GM19239 (cell line): ENCODE results near the gene AGA.

ENCODE experiments used
- DNase-seq: peaks from one replicate; pipeline ENCODE4 v3.0.0; 2011; ENCODE audit warnings: low spot score; ENCODE audit not compliant: insufficient read length
- FAIRE-seq: peaks from 2 replicates; lab custom pipeline; 2011; peaks lifted over from hg19 to GRCh38; lab: Jason Lieb, UNC

The AGA gene

DNA sequence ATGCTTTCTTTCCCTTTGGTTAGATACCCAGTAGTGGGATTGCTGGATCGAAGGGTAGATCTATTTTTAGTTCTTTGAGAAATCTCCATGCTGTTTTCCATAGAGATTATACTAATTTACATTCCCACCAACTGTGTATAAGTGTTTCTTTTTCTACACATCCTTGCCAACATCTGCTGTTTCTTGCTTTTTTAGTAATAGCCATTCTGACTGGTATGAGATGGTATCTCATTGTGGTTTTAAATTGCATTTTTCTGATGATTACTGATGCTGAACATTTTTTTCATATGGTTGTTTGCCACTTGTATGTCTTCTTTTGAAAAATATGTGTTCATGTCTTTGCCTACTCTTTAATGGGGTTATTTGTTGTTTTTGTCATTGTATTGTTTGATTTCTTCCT lies 6.6 kb upstream of the AGA start:
- FAIRE-seq: no peak
- no peak for DNase-seq

DNA sequence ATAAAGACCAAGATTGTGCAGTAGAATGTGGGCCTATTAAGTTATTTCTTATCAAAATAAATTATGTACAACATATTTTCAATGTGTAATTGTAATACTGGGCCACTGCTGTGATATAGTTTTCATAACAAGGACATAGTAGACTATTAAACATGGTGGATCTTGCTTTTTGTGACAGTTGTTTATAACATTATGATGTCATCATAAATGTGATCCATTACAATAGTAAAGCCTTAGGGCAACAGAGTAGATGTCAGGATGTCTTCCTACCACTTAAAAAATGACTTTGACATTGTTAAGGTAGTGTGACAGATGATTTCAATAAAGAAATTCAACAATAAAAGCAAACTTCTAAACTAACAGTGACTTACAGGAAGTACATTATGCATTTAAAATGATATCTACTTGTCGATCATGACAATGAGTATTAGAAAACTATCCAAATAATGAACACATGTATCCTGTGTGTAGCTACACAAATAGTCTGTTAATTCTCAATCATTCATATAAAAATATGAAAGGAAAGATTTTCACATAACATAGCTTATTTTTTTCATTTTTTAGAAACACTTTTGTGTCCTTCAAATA lies 5.3 kb upstream of the AGA start:
- no peak for DNase-seq
- FAIRE-seq: no peak

DNA sequence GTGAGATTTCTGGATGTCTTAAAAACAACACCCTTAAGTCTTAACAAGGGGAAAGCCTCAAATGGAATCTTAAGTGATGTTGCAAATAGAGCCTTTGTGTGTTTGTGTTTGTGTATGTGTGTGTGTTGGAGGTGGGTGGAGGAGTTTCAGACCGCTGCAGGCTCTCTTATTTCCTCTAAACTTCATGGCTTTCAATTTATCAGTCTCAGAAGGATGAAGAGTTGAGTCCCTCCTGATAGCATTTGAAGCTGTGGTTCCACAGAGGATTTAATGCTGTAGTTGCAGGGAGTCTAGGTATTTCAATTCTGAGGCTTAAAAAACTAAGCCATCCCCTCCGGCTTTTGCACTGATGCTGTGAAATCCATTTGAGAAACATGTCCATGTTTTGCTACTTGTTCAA lies 4.3 kb upstream of the AGA start:
- no peak for FAIRE-seq
- no peak for DNase-seq

DNA sequence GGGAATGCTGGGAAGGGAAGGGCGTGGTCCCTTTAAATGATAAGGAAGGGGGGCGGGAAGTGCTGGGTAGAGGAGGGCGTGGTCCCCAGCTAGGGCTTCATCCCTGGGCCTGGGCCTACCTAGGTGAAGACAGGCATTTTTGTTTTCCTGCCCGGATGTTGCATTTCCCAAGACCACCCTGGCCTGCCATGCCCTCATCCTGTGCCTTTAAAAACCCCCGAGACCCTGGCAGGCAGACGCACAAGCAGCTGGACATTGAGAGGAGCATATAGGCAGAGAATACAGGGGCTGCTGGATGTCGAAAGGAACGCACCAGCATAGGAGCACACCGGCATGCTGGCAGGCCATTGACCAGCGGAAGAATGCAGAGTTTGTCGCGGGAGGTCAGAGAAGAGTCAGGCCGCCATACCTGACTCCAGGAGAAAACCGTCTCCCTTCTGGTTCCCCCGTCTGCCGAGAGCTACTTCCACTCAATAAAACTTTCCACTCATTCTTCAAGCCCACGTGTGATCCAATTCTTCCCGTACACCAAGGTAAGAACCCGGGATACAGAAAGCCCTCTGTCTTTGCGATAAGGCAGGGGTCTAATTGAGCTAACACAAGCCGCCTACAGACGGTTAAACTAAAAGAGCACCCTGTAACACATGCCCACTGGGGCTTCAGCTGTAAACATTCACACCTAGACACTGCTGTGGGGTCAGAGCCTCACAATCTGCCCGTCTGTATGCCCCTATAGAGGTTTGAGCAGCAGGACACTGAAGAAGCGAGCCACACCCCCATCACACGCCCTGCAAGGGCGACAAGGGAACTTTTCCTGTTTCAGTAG lies 2.9 kb upstream of the AGA start:
- FAIRE-seq (no peak), DNase-seq (no peak)

DNA sequence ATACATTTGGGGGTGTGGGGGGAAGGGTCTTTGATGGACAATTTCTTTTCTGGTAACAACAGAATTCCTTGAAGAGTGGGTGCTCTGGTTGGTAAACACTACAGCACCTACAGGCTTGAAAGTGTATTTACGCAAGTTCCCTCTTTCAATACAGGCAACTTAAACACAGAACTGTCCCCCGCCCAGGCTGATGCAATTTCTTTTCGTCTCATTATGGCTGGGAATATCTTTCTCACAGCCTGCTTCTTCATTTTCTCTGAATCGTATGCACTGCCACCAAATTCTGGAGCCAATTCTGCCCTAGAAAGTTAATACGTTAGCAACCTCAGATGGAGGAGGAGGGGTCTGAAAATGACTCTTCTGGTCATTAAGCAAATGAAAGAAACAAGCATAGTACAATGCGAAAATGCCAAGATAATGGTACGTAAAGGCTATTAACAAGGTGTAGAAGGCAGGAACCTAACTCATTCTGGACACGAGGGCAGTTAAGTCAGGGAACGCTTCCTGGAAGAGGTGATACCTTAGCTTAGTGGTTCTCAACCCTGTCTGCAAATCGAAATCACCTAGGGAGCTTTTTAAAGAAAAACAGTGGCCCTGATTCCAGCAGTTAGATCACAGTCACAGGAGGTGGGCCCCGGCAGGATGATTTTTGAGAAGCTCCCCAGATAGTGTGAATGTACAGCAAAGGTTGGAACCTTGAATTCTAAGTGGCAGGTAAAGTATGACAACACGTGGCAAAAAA lies 1.0 kb downstream of the AGA start:
- DNase-seq (no peak), FAIRE-seq (peak; percentile 73)

DNA sequence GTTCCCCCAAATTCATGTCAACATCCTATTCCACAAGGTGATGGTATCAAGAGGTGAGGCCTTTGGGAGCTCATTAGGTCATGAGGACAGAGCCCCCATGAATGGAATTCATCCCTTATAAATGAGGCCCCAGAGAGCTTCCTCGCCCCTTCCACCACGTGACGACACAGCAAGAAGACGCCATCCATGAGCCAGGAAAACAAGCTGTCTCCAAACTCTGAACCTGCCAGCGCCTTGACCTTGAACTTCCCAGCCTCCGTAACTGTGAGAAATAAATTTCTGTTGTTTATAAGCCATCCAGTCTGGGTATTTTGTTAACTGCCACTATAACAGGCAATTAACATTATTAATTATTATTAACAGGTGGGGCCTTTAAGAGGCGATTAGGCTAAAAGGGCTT lies 5.8 kb downstream of the AGA start:
- DNase-seq (no peak), FAIRE-seq (no peak)

DNA sequence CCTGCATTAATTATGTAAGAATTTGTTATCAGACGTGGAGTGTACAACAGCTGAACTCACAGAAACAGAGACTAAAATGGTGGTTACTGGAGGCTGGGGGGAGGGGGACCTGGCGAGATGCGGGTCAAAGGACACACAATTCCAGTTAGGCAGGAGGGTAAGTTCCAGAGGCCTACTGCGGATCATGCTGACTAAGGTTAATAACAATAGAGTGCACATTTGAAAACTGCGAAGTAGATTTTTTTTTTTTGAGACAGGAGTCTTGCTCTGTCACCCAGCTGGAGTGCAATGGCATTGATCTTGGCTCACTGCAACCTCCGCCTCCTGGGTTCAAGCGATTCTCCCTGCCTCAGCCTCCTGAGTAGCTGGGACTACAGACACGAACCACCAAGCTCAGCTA lies 7.6 kb downstream of the AGA start:
- FAIRE-seq (no peak), DNase-seq (no peak)

DNA sequence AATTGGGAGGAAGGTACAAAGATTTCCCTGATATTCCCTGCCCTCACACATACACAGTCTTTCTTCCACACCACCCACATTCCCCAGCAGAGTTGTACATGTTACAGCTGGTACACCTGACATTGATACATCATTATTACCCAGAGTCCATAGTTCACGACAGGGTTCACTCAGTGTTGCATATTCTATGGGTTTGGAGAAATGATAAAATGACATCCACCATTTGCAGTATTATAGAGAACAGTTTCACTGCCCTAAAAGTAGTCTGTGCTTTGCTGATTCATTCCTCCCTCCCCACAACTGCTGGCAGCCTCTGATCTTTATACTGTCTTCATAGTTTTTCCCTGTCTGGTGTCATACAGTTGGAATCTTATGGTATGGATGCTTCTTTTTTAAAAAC lies 15.0 kb downstream of the AGA start:
- no peak for DNase-seq
- FAIRE-seq: no peak

DNA sequence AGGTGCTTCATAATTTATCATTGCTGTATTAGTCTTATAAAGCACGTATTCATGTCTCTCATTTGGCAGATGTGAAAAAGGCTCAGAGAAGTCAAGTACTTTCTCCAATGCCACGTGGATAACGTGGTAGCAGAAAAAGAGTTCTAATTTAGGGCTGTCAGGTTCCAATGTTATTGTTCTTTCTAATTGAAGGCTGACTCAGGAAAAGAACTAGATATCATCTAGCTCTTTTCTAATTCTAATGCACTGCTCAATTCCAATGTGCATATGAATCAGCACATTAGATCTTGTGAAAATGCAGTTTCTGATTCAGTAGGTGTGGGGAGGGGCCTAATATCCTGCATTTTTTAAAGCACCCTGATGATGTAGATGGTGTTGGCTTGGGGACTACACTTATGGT lies 22.8 kb downstream of the AGA start:
- DNase-seq (no peak), FAIRE-seq (no peak)

DNA sequence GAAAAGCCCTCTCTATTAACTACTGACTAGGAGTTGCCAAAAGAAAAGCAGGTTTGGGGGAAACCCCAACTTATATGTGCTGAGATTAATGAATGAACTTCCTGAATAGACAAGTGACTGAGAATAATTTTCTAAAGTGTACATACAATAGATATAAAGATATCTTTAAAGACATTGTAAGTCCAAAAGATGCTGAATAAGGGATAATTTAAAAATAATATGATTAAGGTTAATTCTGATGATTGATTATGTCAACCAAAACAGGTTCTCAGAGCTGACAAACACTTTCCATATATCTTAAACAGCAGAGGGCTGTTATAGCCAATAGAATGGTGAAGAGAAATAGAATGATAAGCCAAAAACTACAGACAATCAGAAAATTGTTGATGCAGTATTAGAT lies 28.6 kb downstream of the AGA start:
- FAIRE-seq: no peak
- DNase-seq: no peak

DNA sequence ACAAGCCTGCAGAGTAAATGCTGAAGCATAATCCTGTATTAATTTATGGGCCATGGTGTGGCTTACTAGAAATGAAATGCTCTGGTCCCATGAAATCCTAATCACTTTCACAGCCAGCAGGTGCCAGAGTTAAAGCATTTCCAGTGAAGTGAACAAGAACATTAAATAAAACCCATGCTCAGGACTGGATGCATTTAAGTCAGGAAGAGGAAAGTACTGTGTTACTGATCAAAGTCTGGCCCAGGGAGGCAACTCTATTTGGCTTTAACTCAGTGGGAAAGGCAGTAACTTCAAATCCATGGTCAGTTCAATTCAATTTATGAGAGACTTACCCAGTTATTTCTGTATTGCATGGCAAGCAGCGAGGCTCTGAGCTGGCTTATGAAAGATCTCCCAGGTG lies 29.2 kb downstream of the AGA start:
- no peak for DNase-seq
- no peak for FAIRE-seq

DNA sequence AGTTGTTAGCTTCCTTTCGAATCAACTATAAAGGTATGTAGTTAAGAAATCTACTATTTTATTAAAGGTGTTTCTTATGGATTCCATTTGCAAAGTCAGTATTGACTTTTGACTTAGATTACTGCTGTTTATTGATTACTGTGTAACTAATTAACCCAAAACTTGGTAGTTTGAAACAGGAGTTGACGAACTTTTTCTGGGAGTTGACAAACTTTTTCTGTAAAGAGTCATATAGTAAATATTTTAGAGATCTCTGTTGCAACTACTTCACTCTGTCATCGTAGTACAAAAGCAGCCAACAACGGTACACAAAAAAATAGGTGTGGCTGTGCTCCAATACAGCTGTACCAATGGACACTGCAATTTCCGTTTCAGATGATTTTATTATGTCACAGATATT lies 30.2 kb downstream of the AGA start:
- no peak for DNase-seq
- no peak for FAIRE-seq

DNA sequence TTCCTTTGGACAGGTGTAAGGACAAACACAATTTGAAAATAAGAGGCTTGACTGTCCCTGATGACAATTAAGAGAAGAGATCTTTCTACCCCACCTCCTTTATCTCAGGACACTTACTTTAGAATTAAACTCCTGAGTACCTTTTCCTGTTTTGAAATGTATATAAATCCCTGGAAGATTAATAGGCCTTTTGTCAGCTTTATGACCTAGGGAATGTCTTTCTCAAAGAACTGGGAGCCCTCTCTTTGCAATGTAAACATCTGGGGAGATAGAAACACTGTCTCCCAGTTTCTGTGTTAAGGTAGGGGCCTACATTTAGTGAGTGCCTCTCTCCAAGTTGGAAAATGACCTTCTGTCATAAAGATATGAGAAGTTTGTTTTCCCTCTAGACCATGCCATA lies 31.7 kb downstream of the AGA start:
- no peak for DNase-seq
- FAIRE-seq: no peak

DNA sequence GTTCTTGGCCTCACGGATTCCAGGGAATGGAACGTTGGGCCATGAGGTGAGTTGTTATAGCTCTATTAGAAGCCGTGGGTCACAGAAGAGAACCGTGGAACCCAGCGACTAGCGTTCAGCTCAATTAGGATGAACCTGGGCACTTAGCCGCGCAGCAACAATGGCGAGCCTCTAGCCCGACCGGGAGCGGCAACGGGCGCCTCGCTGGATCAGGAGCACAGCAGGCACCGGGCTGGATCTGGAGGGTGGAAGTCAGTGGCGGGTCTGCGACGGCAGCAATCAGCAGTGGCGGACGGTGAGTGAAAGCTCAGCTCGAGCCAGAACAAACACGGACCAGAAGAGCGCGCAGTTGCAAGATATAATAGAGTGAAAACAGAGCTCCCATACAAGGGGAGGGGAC lies 34.2 kb downstream of the AGA start:
- DNase-seq: no peak
- no peak for FAIRE-seq

DNA sequence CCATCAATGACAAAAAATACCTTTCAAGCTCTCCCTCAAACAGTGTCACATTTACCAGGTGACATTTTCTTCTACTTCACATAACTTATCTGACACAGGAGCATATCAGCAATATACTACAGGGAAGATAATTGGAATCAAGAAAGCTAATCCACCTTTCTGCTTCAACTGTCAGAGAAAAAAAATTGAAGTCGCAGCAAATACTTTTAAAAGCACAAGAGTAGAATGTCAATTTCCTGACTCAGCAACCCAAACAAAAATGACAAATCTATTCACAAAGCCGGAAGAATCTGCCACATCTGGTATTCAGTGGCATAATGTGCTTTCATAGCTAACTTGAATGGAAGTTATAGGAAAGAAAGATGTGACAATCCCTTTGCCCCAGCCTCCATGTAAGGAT lies 36.7 kb downstream of the AGA start:
- no peak for FAIRE-seq
- DNase-seq: no peak

DNA sequence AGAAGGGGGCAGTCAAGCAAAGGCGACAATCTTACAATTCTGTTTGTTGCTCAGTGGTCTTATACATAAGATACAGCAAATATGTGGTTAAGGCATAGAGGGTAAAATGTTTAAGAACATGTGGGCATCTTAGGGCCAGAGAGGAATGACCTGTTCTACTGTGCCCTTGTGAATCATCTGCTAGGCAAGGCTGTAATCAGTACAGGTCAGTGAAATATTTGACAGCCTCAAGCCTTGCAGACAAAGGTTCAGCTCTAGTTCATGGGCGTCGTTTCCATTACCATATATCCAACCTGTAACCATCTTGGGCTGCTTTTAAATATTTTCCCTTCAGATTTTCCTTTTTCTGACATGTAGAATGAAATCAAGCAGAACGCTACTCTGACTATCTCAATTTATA lies 37.3 kb downstream of the AGA start:
- FAIRE-seq: no peak

DNA sequence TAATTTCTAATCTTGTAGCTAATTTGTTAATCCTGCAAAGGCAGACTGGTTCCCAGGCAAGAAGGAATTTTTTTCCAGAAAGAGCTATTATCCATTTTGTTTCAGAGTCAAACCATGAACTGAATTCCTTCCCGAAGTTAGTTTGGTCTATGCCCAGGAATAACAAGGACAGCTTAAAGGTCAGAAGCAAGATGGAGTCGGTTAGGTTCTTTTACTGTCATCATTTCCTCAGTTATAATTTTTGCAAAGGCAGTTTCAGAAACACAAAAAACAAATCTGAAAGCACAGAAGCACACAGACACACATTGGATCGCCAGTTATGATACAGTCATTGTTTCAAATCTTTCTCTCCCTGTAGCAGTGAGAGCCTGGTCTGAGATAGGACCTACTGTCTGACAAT lies 37.9 kb downstream of the AGA start:
- DNase-seq (no peak), FAIRE-seq (no peak)

More for the DNA sequence above, 37.3 kb downstream of the AGA start:
- DNase-seq: no peak

DNA sequence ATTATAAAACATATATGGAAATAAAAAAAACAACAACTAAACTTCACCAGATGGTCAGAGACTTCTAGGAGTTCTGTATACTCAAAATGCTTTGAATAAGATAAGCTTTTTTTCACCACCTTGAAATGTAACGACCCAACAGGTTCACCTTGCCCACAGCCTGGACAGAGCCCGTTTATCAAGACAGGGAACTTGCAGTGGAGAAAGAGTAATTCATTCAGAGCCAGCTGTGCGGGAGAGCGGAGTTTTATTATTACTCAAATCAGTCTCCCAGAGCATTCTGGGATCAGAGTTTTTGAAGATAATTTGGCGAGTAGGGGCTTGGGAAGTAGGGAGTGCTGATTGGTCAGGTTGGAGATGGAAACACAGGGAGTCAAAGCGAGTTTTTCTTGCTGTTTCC lies 38.5 kb downstream of the AGA start:
- DNase-seq (no peak), FAIRE-seq (no peak)

DNA sequence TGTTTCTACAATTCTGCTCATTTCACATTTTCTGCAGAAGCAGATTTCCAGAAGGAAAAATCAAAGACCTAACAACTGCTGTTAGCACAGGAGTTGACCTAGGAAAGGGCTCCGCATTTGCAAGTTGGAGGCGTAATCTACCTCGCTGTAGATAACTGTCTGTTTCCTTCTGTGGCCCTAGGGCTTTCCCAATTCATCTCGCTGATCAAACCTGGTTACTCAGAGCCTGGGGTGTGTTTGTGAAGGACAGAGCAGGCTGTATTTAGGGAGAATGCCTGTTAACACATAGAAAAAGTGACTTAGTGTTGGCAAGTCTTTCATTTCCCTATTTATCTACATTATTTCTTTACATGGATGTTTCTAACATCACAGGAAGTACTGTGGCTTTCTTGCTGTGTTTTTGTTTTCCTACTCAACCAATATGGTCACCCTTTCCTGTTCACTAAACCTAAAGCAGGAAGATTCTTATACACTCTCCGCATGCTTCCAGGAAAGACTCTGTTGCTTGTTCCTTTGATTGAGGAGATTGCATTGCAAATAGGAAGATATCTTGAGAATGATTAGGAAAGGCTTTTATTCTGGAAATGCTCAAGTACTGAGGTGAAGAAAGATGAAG lies 40.5 kb downstream of the AGA start:
- DNase-seq (no peak), FAIRE-seq (no peak)

DNA sequence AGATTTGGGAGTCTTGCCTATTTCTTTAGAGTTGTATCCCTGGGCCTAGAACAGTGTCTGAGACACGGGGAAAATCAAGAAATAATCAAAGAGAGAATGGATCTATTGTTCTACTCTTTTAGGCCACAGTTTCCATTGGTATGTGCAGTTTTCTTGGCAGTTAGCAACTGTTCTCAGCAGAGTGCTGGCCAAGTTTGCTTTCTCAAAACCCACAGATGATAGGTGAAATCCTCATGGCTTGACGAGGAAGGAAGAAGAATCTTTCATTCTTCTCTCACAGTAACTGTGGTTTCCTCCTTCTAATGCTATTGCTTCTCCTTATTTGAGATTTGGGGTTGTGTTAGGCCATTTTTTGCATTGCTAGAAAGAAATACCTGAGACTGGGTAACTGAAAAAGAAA lies 42.2 kb downstream of the AGA start:
- DNase-seq (no peak), FAIRE-seq (no peak)

DNA sequence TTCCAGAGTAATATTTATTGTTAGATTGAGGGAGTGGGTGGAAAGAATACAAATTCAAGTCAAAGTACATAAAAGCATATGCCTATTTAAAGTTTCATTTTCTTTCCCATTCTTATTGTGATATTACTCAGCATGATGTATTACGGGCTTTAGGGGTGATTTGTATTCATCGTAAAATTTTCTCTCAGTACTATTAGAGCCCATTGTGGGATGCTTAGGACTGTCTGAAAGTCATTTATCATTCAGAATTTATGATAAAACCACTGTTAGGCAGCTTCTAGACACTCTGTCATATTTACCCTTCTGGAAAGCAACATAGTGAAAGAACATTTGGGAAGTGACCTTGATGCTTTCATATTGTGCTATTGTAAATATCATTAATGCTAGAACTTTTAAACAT lies 45.9 kb downstream of the AGA start:
- no peak for DNase-seq
- no peak for FAIRE-seq
